ENCODE data around the gene IDS. TPM values are rescaled to one million over a fixed set of nuclear protein-coding genes. Genes with fewer than 3 reads are reported as not detected.
"Not testable (repeated sequence)": the region's sequence is repeated elsewhere in the genome, so short reads cannot be mapped to it uniquely, and the experiment has no call there.

Gene IDS
- total RNA-seq, 4 donors from 2014 or later = 80.2 to 91.0 (median 86.4) TPM

GRCh38 chrX:149521438-149521837, 16.3 kb upstream of the IDS start:
- Histone ChIP-seq H3K4me3 (no peak overlapping the region), H3K27ac (replicated peaks in 1 of 4) (no peak overlapping the region), H3K27me3 (peaks cover 0 to 3% (median 0%) of the 10 kb centered on the region in 4 donors), H3K4me1 (no peaks in the 10 kb centered on the region), H3K9me3 (no peaks in the 10 kb centered on the region), H3K36me3 (no peaks in the 10 kb centered on the region)
- TF ChIP-seq POLR2A (IDR thresholded peaks at IDR 0.05; ENCODE audit: low read depth) (no peak), EP300 (IDR thresholded peaks at IDR 0.05) (no peak), POLR2AphosphoS5 (IDR thresholded peaks at IDR 0.05) (no peak)
- TF ChIP-seq, protein P1, sequence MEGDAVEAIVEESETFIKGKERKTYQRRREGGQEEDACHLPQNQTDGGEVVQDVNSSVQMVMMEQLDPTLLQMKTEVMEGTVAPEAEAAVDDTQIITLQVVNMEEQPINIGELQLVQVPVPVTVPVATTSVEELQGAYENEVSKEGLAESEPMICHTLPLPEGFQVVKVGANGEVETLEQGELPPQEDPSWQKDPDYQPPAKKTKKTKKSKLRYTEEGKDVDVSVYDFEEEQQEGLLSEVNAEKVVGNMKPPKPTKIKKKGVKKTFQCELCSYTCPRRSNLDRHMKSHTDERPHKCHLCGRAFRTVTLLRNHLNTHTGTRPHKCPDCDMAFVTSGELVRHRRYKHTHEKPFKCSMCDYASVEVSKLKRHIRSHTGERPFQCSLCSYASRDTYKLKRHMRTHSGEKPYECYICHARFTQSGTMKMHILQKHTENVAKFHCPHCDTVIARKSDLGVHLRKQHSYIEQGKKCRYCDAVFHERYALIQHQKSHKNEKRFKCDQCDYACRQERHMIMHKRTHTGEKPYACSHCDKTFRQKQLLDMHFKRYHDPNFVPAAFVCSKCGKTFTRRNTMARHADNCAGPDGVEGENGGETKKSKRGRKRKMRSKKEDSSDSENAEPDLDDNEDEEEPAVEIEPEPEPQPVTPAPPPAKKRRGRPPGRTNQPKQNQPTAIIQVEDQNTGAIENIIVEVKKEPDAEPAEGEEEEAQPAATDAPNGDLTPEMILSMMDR (IDR thresholded peaks at IDR 0.05) = no peak
- WGBS = 68% methylated on average over 9 of the region's 9 CpGs
- no peak for DNase-seq (ENCODE audit: extremely low spot score)
- intact Hi-C loops (cut with DNase I) = no loop called here

- H3K27ac ChIP-seq (replicated peaks in 1 of 4); H3K4me1 ChIP-seq; H3K9me3 ChIP-seq; H3K36me3 ChIP-seq; H3K4me3 ChIP-seq; H3K27me3 ChIP-seq; DNase-seq (ENCODE audit: extremely low spot score); intact Hi-C loops (cut with DNase I): not testable (repeated sequence)
- WGBS = 59% methylated on average over 3 of the region's 3 CpGs
These were observed 15.7 kb upstream of the IDS start for GRCh38 chrX:149520636-149521277.

DNA sequence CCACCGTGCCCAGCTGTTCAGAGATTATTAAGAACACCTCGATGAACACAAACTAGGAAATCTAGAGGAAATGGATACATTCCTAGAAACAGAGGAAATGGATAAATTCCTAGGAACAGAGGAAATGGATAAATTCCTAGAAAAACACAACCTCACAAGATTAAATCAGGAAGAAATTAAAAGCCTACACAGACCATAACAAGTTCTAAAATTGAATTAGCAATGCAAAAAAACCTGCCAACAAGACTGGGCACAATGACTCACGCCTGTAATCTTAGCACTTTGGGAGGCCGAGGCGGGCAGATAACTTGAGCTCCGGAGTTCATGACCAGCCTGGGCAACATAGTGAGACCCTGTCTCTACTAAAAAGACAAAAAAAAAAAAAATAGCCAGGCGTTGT, 13.1 kb upstream of the IDS start:
- no peak for TF ChIP-seq POLR2AphosphoS5 (IDR thresholded peaks at IDR 0.05)
- TF ChIP-seq, protein P1 (IDR thresholded peaks at IDR 0.05) = no peak
- TF ChIP-seq POLR2A (IDR thresholded peaks at IDR 0.05; ENCODE audit: low read depth) = no peak
- no peak for TF ChIP-seq EP300 (IDR thresholded peaks at IDR 0.05)
- DNase-seq (ENCODE audit: extremely low spot score) = no peak
- intact Hi-C loops (cut with DNase I) = no loop called here
- H3K4me3 ChIP-seq = no peak overlapping the region
- H3K27me3 ChIP-seq = peaks cover 0 to 3% (median 0%) of the 10 kb centered on the region in 4 donors
- H3K4me1 ChIP-seq = no peaks in the 10 kb centered on the region
- H3K36me3 ChIP-seq = no peaks in the 10 kb centered on the region
- 79% methylated on average over 7 of the region's 7 CpGs for WGBS
- no peaks in the 10 kb centered on the region for H3K9me3 ChIP-seq
- H3K27ac ChIP-seq (replicated peaks in 1 of 4) = no peak overlapping the region

DNA sequence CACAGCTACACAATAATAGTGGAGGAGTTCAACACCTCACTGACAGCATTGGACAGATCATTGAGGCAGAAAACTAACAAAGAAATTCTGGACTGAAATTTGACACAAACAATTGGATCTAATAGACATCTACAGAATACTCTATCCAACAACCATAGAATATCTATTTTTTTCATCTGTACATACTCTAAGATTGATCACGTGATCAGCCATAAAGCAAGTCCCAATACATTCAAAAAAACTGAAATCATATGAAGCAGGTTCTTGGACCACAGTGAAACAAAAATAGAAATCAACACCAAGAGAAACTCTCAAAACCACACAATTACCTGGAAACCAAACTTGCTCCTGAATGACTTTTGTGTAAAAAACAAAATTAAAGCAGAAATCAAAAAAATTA, 12.2 kb upstream of the IDS start:
- 64% methylated on average over 1 of the region's 1 CpG for WGBS
- no peak for DNase-seq (ENCODE audit: extremely low spot score)
- TF ChIP-seq POLR2A (IDR thresholded peaks at IDR 0.05; ENCODE audit: low read depth) = no peak
- no peak for TF ChIP-seq EP300 (IDR thresholded peaks at IDR 0.05)
- TF ChIP-seq, protein P1 (IDR thresholded peaks at IDR 0.05) = no peak
- TF ChIP-seq POLR2AphosphoS5 (IDR thresholded peaks at IDR 0.05) = no peak

DNA sequence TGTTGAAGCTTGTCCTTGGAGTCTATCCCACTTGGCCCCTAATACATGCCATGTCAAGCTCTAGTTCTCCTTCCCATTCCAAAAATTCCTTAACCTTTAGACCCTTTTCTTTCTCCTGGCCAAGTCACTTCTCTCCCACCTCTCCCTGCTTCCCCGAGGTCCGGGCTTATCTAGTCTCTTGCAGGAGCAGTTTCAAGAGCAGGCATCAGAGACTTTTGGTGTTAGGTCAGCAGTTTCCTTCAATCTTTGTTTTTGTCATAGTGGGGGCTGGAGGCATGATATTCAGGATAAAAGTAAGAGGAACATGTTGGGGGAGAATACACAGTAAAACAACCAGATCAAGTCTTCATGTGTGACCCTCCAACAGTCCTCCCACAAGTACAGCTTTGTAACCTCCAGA, 11.5 kb upstream of the IDS start:
- Histone ChIP-seq H3K4me1 (no peaks in the 10 kb centered on the region), H3K27ac (replicated peaks in 1 of 4) (no peak overlapping the region), H3K27me3 (peaks cover 0 to 3% (median 0%) of the 10 kb centered on the region in 4 donors), H3K36me3 (no peaks in the 10 kb centered on the region), H3K4me3 (no peak overlapping the region), H3K9me3 (no peaks in the 10 kb centered on the region)
- intact Hi-C loops (cut with DNase I) = no loop called here
- TF ChIP-seq, protein P1 (IDR thresholded peaks at IDR 0.05) = no peak
- no peak for TF ChIP-seq POLR2AphosphoS5 (IDR thresholded peaks at IDR 0.05)
- TF ChIP-seq EP300 (IDR thresholded peaks at IDR 0.05) = no peak
- TF ChIP-seq POLR2A (IDR thresholded peaks at IDR 0.05; ENCODE audit: low read depth) = no peak
- no peak for DNase-seq (ENCODE audit: extremely low spot score)
- WGBS = 83% methylated on average over 2 of the region's 2 CpGs

More for the DNA sequence above, 12.2 kb upstream of the IDS start:
- H3K27me3 ChIP-seq = peaks cover 0 to 3% (median 0%) of the 10 kb centered on the region in 4 donors
- H3K36me3 ChIP-seq = no peaks in the 10 kb centered on the region
- no peaks in the 10 kb centered on the region for H3K4me1 ChIP-seq
- no peak overlapping the region for H3K4me3 ChIP-seq
- H3K9me3 ChIP-seq = no peaks in the 10 kb centered on the region
- intact Hi-C loops (cut with DNase I) = no loop called here
- no peak overlapping the region for H3K27ac ChIP-seq (replicated peaks in 1 of 4)
